ENCODE results near the gene CASS4. TPM values are rescaled to one million over a fixed set of nuclear protein-coding genes. Genes with fewer than 3 reads are reported as not detected.

The CASS4 gene
- total RNA-seq, 4 donors from 2014 or later, result 0.62 to 9.1 (median 3.7) TPM

GRCh38 chr20:56426026-56426425 lies 14.0 kb downstream of the CASS4 start:
- Histone ChIP-seq H3K27me3 (no peaks in the 10 kb centered on the region), H3K36me3 (no peaks in the 10 kb centered on the region), H3K27ac (no peak overlapping the region), H3K4me1 (no peaks in the 10 kb centered on the region), H3K4me3 (no peak overlapping the region), H3K9me3 (no peaks in the 10 kb centered on the region)
- no peak for DNase-seq
- intact Hi-C loops (cut with DNase I; ENCODE audit: low total_unique reads), result no loop called here
- TF ChIP-seq POLR2A (IDR thresholded peaks at IDR 0.05) (no peak), CTCF (IDR thresholded peaks at IDR 0.05) (no peak)

GRCh38 chr20:56426926-56427325 lies 14.9 kb downstream of the CASS4 start:
- no peaks in the 10 kb centered on the region for H3K36me3 ChIP-seq
- no peaks in the 10 kb centered on the region for H3K9me3 ChIP-seq
- intact Hi-C loops (cut with DNase I; ENCODE audit: low total_unique reads), result no loop called here
- H3K4me3 ChIP-seq, result no peak overlapping the region
- TF ChIP-seq POLR2A (IDR thresholded peaks at IDR 0.05), result no peak
- no peak for TF ChIP-seq CTCF (IDR thresholded peaks at IDR 0.05)
- DNase-seq, result no peak
- no peaks in the 10 kb centered on the region for H3K27me3 ChIP-seq
- H3K27ac ChIP-seq, result no peak overlapping the region
- H3K4me1 ChIP-seq, result no peaks in the 10 kb centered on the region

GRCh38 chr20:56427797-56428196 lies 15.7 kb downstream of the CASS4 start:
- no peaks in the 10 kb centered on the region for H3K9me3 ChIP-seq
- H3K4me3 ChIP-seq, result no peak overlapping the region
- H3K4me1 ChIP-seq, result no peaks in the 10 kb centered on the region
- no peaks in the 10 kb centered on the region for H3K27me3 ChIP-seq
- no peak overlapping the region for H3K27ac ChIP-seq
- no peaks in the 10 kb centered on the region for H3K36me3 ChIP-seq
- TF ChIP-seq POLR2A (IDR thresholded peaks at IDR 0.05) (no peak), CTCF (IDR thresholded peaks at IDR 0.05) (no peak)
- intact Hi-C loops (cut with DNase I; ENCODE audit: low total_unique reads), result no loop called here
- DNase-seq, result no peak

- Histone ChIP-seq H3K4me1 (no peaks in the 10 kb centered on the region), H3K4me3 (no peak overlapping the region), H3K9me3 (no peaks in the 10 kb centered on the region), H3K36me3 (no peaks in the 10 kb centered on the region), H3K27me3 (no peaks in the 10 kb centered on the region), H3K27ac (no peak overlapping the region)
- intact Hi-C loops (cut with DNase I; ENCODE audit: low total_unique reads), result no loop called here
- no peak for TF ChIP-seq CTCF (IDR thresholded peaks at IDR 0.05)
- no peak for TF ChIP-seq POLR2A (IDR thresholded peaks at IDR 0.05)
- DNase-seq, result no peak
Measured at GRCh38 chr20:56428410-56428809, 16.4 kb downstream of the CASS4 start.

GRCh38 chr20:56428881-56429280 lies 16.8 kb downstream of the CASS4 start:
- Histone ChIP-seq H3K27me3 (no peaks in the 10 kb centered on the region), H3K4me3 (no peak overlapping the region), H3K27ac (no peak overlapping the region), H3K4me1 (no peaks in the 10 kb centered on the region), H3K36me3 (no peaks in the 10 kb centered on the region), H3K9me3 (no peaks in the 10 kb centered on the region)
- DNase-seq, result no peak
- intact Hi-C loops (cut with DNase I; ENCODE audit: low total_unique reads), result no loop called here
- no peak for TF ChIP-seq POLR2A (IDR thresholded peaks at IDR 0.05)
- no peak for TF ChIP-seq CTCF (IDR thresholded peaks at IDR 0.05)

All from uterus (tissue), 4 donors.